WERI-Rb-1 (cell line): ENCODE data around the gene HEMK1.

ENCODE experiments used
- DNase-seq: peaks from one replicate; pipeline ENCODE4 v3.0.0-alpha.2; 2020
- H3K27ac ChIP-seq: fragments of 250-450 bp; sonication (Bioruptor Pico); 2 replicates; pipeline ENCODE4 v1.5.1; 2020; ENCODE audit warnings: mild to moderate bottlenecking, moderate library complexity
- H3K27me3 ChIP-seq: fragments of 250-450 bp; sonication (Bioruptor Pico); 2 replicates; pipeline ENCODE4 v1.5.1; 2021; ENCODE audit warnings: mild to moderate bottlenecking, low read depth, moderate library complexity; ENCODE audit not compliant: insufficient read depth, severe bottlenecking
- H3K36me3 ChIP-seq: fragments of 250-450 bp; sonication (Bioruptor Pico); 2 replicates; pipeline ENCODE4 v1.5.1; 2020; ENCODE audit warnings: mild to moderate bottlenecking, moderate library complexity
- H3K4me3 ChIP-seq: 2 replicates; pipeline ENCODE4 v1.5.1; 2011; ENCODE audit warnings: low read depth, mild to moderate bottlenecking, control low read depth, low read length
- H3K9me3 ChIP-seq: fragments of 250-450 bp; sonication (Bioruptor Pico); 2 replicates; pipeline ENCODE4 v1.5.1; 2021; ENCODE audit warnings: mild to moderate bottlenecking, moderate library complexity; ENCODE audit not compliant: severe bottlenecking
- CTCF ChIP-seq: IDR thresholded peaks from 2 replicates; pipeline ENCODE4 v1.5.1; 2011; ENCODE audit warnings: low read depth, mild to moderate bottlenecking, control low read depth, inconsistent platforms, low read length

The HEMK1 gene

GRCh38 chr3:50533316-50533715, 36.0 kb upstream of the HEMK1 start:
- no peak for DNase-seq
- TF ChIP-seq CTCF: no peak
- H3K9me3 ChIP-seq: no peaks in the 10 kb centered on the region
- no peaks in the 10 kb centered on the region for H3K27me3 ChIP-seq
- no peak overlapping the region for H3K27ac ChIP-seq
- no peaks in the 10 kb centered on the region for H3K36me3 ChIP-seq
- no peak overlapping the region for H3K4me3 ChIP-seq

GRCh38 chr3:50533807-50534461, 35.4 kb upstream of the HEMK1 start:
- H3K27me3 ChIP-seq: no peaks in the 10 kb centered on the region
- no peak for TF ChIP-seq CTCF

GRCh38 chr3:50534681-50535330, 34.5 kb upstream of the HEMK1 start:
- DNase-seq: no peak
- H3K27ac ChIP-seq: no peak overlapping the region; the same call in 1 of the 2 replicates
- TF ChIP-seq CTCF: no peak
- no peaks in the 10 kb centered on the region for H3K36me3 ChIP-seq
- no peaks in the 10 kb centered on the region for H3K27me3 ChIP-seq
- no peaks in the 10 kb centered on the region for H3K9me3 ChIP-seq
- H3K4me3 ChIP-seq: no peak overlapping the region

More at GRCh38 chr3:50533807-50534461, 35.4 kb upstream of the HEMK1 start:
- no peak overlapping the region for H3K4me3 ChIP-seq
- peak overlapping the region; percentile 35 for H3K27ac ChIP-seq
- H3K36me3 ChIP-seq: no peaks in the 10 kb centered on the region
- no peaks in the 10 kb centered on the region for H3K9me3 ChIP-seq
- DNase-seq: no peak

GRCh38 chr3:50536471-50537180, 32.7 kb upstream of the HEMK1 start:
- no peak for DNase-seq
- no peak for TF ChIP-seq CTCF
- no peak overlapping the region for H3K4me3 ChIP-seq
- H3K27me3 ChIP-seq: no peaks in the 10 kb centered on the region
- H3K27ac ChIP-seq: no peak overlapping the region
- H3K36me3 ChIP-seq: no peaks in the 10 kb centered on the region
- no peaks in the 10 kb centered on the region for H3K9me3 ChIP-seq

GRCh38 chr3:50537421-50538129, 31.7 kb upstream of the HEMK1 start:
- no peak overlapping the region for H3K27ac ChIP-seq
- H3K9me3 ChIP-seq: no peaks in the 10 kb centered on the region
- no peak for DNase-seq
- H3K36me3 ChIP-seq: no peaks in the 10 kb centered on the region
- TF ChIP-seq CTCF: no peak
- no peaks in the 10 kb centered on the region for H3K27me3 ChIP-seq
- H3K4me3 ChIP-seq: no peak overlapping the region
